ENCODE data around the gene GZMM.

GZMM gene

GRCh38 chr19:535017-535835, 8.6 kb upstream of the GZMM start:
- no peak for DNase-seq

- DNase-seq: no peak
These were observed 7.6 kb upstream of the GZMM start for GRCh38 chr19:536031-536880.

GRCh38 chr19:536881-537404, 6.9 kb upstream of the GZMM start:
- DNase-seq: no peak

GRCh38 chr19:538641-539428, 5.0 kb upstream of the GZMM start:
- no peak for DNase-seq

GRCh38 chr19:539429-540030, 4.3 kb upstream of the GZMM start:
- no peak for DNase-seq

GRCh38 chr19:540867-541637, 2.8 kb upstream of the GZMM start:
- DNase-seq: no peak

- no peak for DNase-seq
These were observed 2.2 kb upstream of the GZMM start for GRCh38 chr19:541699-542098.

GRCh38 chr19:542173-542866, 1.5 kb upstream of the GZMM start:
- no peak for DNase-seq

GRCh38 chr19:547117-547516, 3.3 kb downstream of the GZMM start:
- no peak for DNase-seq

GRCh38 chr19:547836-548720, 4.2 kb downstream of the GZMM start:
- DNase-seq: no peak

- no peak for DNase-seq
These were observed 5.3 kb downstream of the GZMM start for GRCh38 chr19:548886-549830.

GRCh38 chr19:554817-555216, 11.0 kb downstream of the GZMM start:
- no peak for DNase-seq

GRCh38 chr19:555474-555808, 11.6 kb downstream of the GZMM start:
- no peak for DNase-seq

- no peak for DNase-seq
These were observed 12.9 kb downstream of the GZMM start for GRCh38 chr19:556611-557382.

GRCh38 chr19:558770-559439, 15.1 kb downstream of the GZMM start:
- no peak for DNase-seq

GRCh38 chr19:560121-560520, 16.3 kb downstream of the GZMM start:
- no peak for DNase-seq

GRCh38 chr19:566403-566802, 22.6 kb downstream of the GZMM start:
- DNase-seq: no peak

GRCh38 chr19:566844-567243, 23.0 kb downstream of the GZMM start:
- DNase-seq: no peak
